H1 (cell line): Measurements from ENCODE around the gene RAPH1. TPM values are rescaled to one million over a fixed set of nuclear protein-coding genes. Genes with fewer than 3 reads are reported as not detected.

Experiments
- CTCF ChIP-seq, 3 experiments: IDR thresholded peaks; 1 replicate in 2 of 3; 2 replicates in 1 of 3; pipeline versions ENCODE4 v1.5.1 to v1.6.1; 2011; ENCODE audit warnings: low read length in 3 of 3, mild to moderate bottlenecking in 3 of 3, inconsistent platforms in 2 of 3, low read depth in 1 of 3, moderate library complexity in 1 of 3; ENCODE audit not compliant: insufficient read depth in 1 of 3; ENCODE audit errors: control extremely low read depth in 1 of 3
- polyA plus RNA-seq, 7 experiments: library from polyadenylated mRNA; depleted of rRNA in 3 of 7; stranded (reverse) in 5 of 7; unstranded in 2 of 7; fragments of >200 nt in 5 of 7; fragments of 200-250 nt in 2 of 7; gene quantifications; 1 replicate in 5 of 7; 2 replicates in 1 of 7; 4 replicates in 1 of 7; pipeline versions ENCODE4 v1.2.1 to v1.2.3, GENCODE V29; 2011 to 2013; ENCODE audit warnings: missing spikeins in 2 of 7, mixed read lengths in 2 of 7
- total RNA-seq: library from RNA; stranded (reverse); fragmentation: NEBNext Ultra II Directional; extraction: Animal tissue kit (Norgen Biotek cat#: 25700); gene quantifications from 2 replicates; pipeline ENCODE4 v1.2.1, GENCODE V29; 2021

The RAPH1 gene
- total and polyA plus RNA-seq, 2 of the 8 experiments (the other 6 are each of a cell fraction or from before 2014, with no cell fraction given) = 3.8 to 27.4 TPM

GRCh38 chr2:203578759-203579643 lies 43.9 kb upstream of the RAPH1 start (continued):
- TF ChIP-seq CTCF (IDR thresholded peaks at IDR 0.05; ENCODE audit: control extremely low read depth in 1 of 3, insufficient read depth in 1 of 3, low read depth in 1 of 3, low read length in 3 of 3) = no peak
